ENCODE results near the gene C16orf74. TPM values are rescaled to one million over a fixed set of nuclear protein-coding genes. Genes with fewer than 3 reads are reported as not detected.

The C16orf74 gene
- total RNA-seq, 1 experiment from 2014 or later = 3.8 TPM

- in situ Hi-C loops (cut with HindIII; ENCODE audit: low pct_unique_long_range_greater_than_20kb, low sequenced_read_pairs) = no loop called here
These were observed 80.1 kb downstream of the C16orf74 start for GRCh38 chr16:85670840-85671239.

GRCh38 chr16:85668676-85669424, 82.0 kb downstream of the C16orf74 start:
- no peak for DNase-seq (ENCODE audit: low read depth, low spot score)
- in situ Hi-C loops (cut with HindIII; ENCODE audit: low pct_unique_long_range_greater_than_20kb, low sequenced_read_pairs) = no loop called here

More at GRCh38 chr16:85670840-85671239, 80.1 kb downstream of the C16orf74 start:
- no peak for DNase-seq (ENCODE audit: low read depth, low spot score)

GRCh38 chr16:85667841-85668413, 83.0 kb downstream of the C16orf74 start:
- no peak for DNase-seq (ENCODE audit: low read depth, low spot score)
- in situ Hi-C loops (cut with HindIII; ENCODE audit: low pct_unique_long_range_greater_than_20kb, low sequenced_read_pairs) = no loop called here

GRCh38 chr16:85667261-85667660, 83.6 kb downstream of the C16orf74 start:
- in situ Hi-C loops (cut with HindIII; ENCODE audit: low pct_unique_long_range_greater_than_20kb, low sequenced_read_pairs) = no loop called here
- DNase-seq (ENCODE audit: low read depth, low spot score) = no peak

GRCh38 chr16:85665929-85666328, 85.0 kb downstream of the C16orf74 start:
- in situ Hi-C loops (cut with HindIII; ENCODE audit: low pct_unique_long_range_greater_than_20kb, low sequenced_read_pairs) = no loop called here

GRCh38 chr16:85665373-85665740, 85.5 kb downstream of the C16orf74 start:
- no peak for DNase-seq (ENCODE audit: low read depth, low spot score)
- in situ Hi-C loops (cut with HindIII; ENCODE audit: low pct_unique_long_range_greater_than_20kb, low sequenced_read_pairs) = no loop called here

More at GRCh38 chr16:85665929-85666328, 85.0 kb downstream of the C16orf74 start:
- no peak for DNase-seq (ENCODE audit: low read depth, low spot score)

- DNase-seq (ENCODE audit: low read depth, low spot score) = no peak
- in situ Hi-C loops (cut with HindIII; ENCODE audit: low pct_unique_long_range_greater_than_20kb, low sequenced_read_pairs) = no loop called here
These were observed 86.1 kb downstream of the C16orf74 start for GRCh38 chr16:85664580-85665372.

GRCh38 chr16:85663891-85664321, 87.0 kb downstream of the C16orf74 start:
- DNase-seq (ENCODE audit: low read depth, low spot score) = no peak
- in situ Hi-C loops (cut with HindIII; ENCODE audit: low pct_unique_long_range_greater_than_20kb, low sequenced_read_pairs) = no loop called here

- in situ Hi-C loops (cut with HindIII; ENCODE audit: low pct_unique_long_range_greater_than_20kb, low sequenced_read_pairs) = no loop called here
These were observed 87.7 kb downstream of the C16orf74 start for GRCh38 chr16:85662976-85663830.

GRCh38 chr16:85662482-85662812, 88.4 kb downstream of the C16orf74 start:
- DNase-seq (ENCODE audit: low read depth, low spot score) = no peak
- in situ Hi-C loops (cut with HindIII; ENCODE audit: low pct_unique_long_range_greater_than_20kb, low sequenced_read_pairs) = no loop called here

More at GRCh38 chr16:85662976-85663830, 87.7 kb downstream of the C16orf74 start:
- DNase-seq (ENCODE audit: low read depth, low spot score) = no peak

- in situ Hi-C loops (cut with HindIII; ENCODE audit: low pct_unique_long_range_greater_than_20kb, low sequenced_read_pairs) = no loop called here
- DNase-seq (ENCODE audit: low read depth, low spot score) = no peak
These were observed 89.0 kb downstream of the C16orf74 start for GRCh38 chr16:85661740-85662481.

- in situ Hi-C loops (cut with HindIII; ENCODE audit: low pct_unique_long_range_greater_than_20kb, low sequenced_read_pairs) = no loop called here
- no peak for DNase-seq (ENCODE audit: low read depth, low spot score)
These were observed 89.8 kb downstream of the C16orf74 start for GRCh38 chr16:85660843-85661739.

GRCh38 chr16:85659805-85660511, 90.9 kb downstream of the C16orf74 start:
- DNase-seq (ENCODE audit: low read depth, low spot score) = peak; percentile 70
- in situ Hi-C loops (cut with HindIII; ENCODE audit: low pct_unique_long_range_greater_than_20kb, low sequenced_read_pairs) = no loop called here

- no peak for DNase-seq (ENCODE audit: low read depth, low spot score)
- in situ Hi-C loops (cut with HindIII; ENCODE audit: low pct_unique_long_range_greater_than_20kb, low sequenced_read_pairs) = no loop called here
These were observed 91.6 kb downstream of the C16orf74 start for GRCh38 chr16:85659336-85659735.

GRCh38 chr16:85658504-85659326, 92.2 kb downstream of the C16orf74 start:
- in situ Hi-C loops (cut with HindIII; ENCODE audit: low pct_unique_long_range_greater_than_20kb, low sequenced_read_pairs) = no loop called here
- no peak for DNase-seq (ENCODE audit: low read depth, low spot score)
